ENCODE results near the gene CTTNBP2. TPM values are rescaled to one million over a fixed set of nuclear protein-coding genes. Genes with fewer than 3 reads are reported as not detected.

CTTNBP2 gene
- polyA plus RNA-seq, 3 donors: 29.6 to 34.5 (median 30.6) TPM

DNA sequence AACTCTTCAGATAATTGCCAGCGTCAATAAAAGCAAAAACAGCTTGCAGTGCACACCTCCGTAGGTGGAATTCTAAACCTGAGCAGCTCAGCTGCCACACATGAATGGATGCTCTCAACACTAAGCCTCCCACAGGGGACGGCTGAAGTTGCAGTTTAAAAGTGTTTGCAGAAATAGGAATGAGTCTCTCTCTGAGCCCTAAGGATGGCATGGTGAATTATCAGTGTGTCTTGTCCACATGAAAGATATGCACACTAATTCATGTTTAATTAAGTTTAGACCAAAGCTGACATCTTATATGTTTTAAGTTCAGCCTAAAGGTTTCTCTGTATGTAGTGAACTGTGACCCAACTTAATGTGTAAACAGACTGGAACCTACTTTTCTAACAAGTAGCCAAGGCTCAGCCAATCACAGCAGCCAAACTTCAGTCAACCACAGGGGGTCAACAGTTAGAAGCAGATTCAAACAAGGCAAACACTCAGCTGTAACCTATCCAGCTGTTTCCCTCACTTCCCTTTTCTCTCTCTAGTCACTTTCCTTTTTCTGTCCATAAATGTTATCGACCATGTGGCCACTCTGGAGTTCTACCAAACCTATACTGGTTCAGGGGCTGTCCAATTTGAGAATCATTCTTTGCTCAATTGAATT lies 38.1 kb downstream of the CTTNBP2 start:
- DNase-seq (ENCODE audit: extremely low read depth in 1 of 11, low read depth in 9 of 11, low spot score in 4 of 11): peak in 10 of 11 donors; percentile 16 to 57 (median 34)

DNA sequence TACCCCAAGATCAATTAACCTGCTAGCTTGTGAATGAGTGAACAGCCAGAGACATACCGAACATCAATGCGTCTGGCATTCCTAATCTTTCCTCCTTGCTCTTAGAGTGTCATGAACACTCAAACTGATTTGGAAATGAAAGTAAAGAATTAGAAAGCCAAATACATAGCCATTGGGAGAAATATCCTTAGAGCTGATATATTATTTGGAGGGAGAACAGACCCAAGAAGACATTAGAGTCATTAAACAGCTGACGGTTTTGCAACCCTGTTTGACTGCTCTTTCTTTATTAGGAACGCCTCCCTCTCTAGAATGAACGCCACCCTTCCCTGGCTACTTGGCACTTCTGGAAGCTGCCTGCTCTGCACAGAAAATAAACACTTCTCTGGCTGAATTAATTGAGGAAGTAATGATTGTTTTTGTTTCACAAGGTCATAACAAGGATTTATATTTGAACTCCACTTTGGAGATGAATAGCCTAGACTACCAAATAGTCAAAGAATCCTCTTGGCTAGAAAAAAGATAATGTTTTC lies 42.8 kb downstream of the CTTNBP2 start:
- no peak for DNase-seq (ENCODE audit: extremely low read depth in 1 of 11, low read depth in 9 of 11, low spot score in 4 of 11)

- no peak for DNase-seq (ENCODE audit: extremely low read depth in 1 of 11, low read depth in 9 of 11, low spot score in 4 of 11)
Observed at GRCh38 chr7:117829450-117830117, 43.7 kb downstream of the CTTNBP2 start.

- DNase-seq (ENCODE audit: extremely low read depth in 1 of 11, low read depth in 9 of 11, low spot score in 4 of 11): no peak
Observed at GRCh38 chr7:117828825-117829224, 44.4 kb downstream of the CTTNBP2 start.

GRCh38 chr7:117827862-117828261 lies 45.4 kb downstream of the CTTNBP2 start:
- DNase-seq (ENCODE audit: extremely low read depth in 1 of 11, low read depth in 9 of 11, low spot score in 4 of 11): peak in 1 of 11 donors; percentile 24

- DNase-seq (ENCODE audit: extremely low read depth in 1 of 11, low read depth in 9 of 11, low spot score in 4 of 11): no peak
Observed at GRCh38 chr7:117825132-117825531, 48.1 kb downstream of the CTTNBP2 start.

- DNase-seq (ENCODE audit: extremely low read depth in 1 of 11, low read depth in 9 of 11, low spot score in 4 of 11): no peak
Observed at GRCh38 chr7:117824592-117824991, 48.6 kb downstream of the CTTNBP2 start.

GRCh38 chr7:117819558-117819957 lies 53.7 kb downstream of the CTTNBP2 start:
- no peak for DNase-seq (ENCODE audit: extremely low read depth in 1 of 11, low read depth in 9 of 11, low spot score in 4 of 11)

- DNase-seq (ENCODE audit: extremely low read depth in 1 of 11, low read depth in 9 of 11, low spot score in 4 of 11): no peak
Observed at GRCh38 chr7:117818232-117818631, 55.0 kb downstream of the CTTNBP2 start.

DNA sequence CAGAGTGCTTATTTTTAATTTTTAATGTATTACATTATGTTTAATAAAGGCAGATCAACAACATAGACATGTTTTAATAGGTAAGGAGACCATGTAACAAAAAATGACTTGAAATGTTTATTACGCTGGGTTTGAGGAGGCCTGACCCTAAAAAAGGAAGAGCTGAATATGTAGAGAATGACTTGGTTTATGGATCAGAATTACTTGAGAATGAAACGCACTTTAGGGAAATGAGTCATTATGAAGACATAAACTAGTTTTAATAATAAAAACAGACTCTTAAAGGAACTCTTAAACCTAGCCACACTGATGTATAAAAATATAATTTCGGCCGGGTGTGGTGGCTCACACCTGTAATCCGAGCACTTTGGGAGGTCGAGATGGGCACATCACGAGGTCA lies 56.5 kb downstream of the CTTNBP2 start:
- no peak for DNase-seq (ENCODE audit: extremely low read depth in 1 of 11, low read depth in 9 of 11, low spot score in 4 of 11)

DNA sequence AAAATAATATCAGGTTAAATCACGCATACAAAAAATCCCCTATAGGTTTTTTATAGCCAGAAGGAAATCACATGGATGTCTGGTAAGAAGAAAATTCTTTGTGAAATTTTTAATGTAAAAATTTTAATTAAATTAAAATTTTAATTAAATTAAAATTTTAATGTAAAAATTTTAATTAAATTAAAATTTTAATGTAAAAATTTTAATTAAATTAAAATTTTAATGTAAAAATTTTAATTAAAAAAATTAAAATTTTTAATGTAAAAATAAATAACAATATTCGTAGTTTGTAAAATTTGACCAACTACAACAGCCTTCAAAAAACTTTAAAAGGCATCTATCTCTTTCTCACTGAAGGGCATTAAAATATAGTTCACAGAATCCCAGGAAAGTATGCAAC lies 61.5 kb downstream of the CTTNBP2 start:
- DNase-seq (ENCODE audit: extremely low read depth in 1 of 11, low read depth in 9 of 11, low spot score in 4 of 11): no peak

- no peak for DNase-seq (ENCODE audit: extremely low read depth in 1 of 11, low read depth in 9 of 11, low spot score in 4 of 11)
Observed at GRCh38 chr7:117810642-117811512, 62.4 kb downstream of the CTTNBP2 start.

GRCh38 chr7:117809958-117810357 lies 63.3 kb downstream of the CTTNBP2 start:
- no peak for DNase-seq (ENCODE audit: extremely low read depth in 1 of 11, low read depth in 9 of 11, low spot score in 4 of 11)

DNA sequence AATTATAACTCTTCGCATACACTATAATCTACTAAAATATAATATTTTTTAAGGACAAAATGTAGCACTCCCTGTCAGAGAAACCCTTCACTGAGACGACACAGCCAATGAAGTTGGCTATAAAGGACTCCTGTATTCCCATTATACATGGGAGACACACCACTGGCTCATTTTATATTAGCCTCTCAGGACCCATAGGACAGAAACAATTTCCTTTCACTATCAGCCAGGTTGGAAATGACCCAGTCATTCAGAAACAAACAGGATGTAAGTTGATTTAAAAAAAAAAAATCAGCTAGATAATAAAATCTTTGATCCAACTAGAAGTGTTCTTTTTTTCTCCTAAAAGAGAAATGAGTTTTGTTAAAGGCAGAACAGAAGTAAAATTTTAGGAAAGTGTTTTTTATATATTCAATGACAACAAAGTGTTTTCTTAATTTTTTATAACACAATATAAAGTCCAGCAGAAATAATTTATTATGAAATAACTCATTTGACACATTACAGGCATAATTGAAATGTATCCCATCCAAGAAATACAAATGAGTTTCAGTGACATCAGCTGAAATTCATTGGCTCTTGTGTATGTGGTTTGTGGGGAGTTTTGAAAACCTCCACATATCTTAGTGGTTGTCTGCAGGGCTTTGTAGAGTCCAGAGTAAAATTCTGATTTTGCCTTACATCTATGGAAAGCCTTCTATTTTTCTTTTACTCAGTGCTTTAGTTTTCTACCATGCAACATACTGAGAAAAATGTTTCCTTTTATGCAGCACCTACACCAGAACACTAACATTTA lies 64.1 kb downstream of the CTTNBP2 start:
- DNase-seq (ENCODE audit: extremely low read depth in 1 of 11, low read depth in 9 of 11, low spot score in 4 of 11): no peak

- no peak for DNase-seq (ENCODE audit: extremely low read depth in 1 of 11, low read depth in 9 of 11, low spot score in 4 of 11)
Observed at GRCh38 chr7:117808341-117808757, 64.9 kb downstream of the CTTNBP2 start.

- no peak for DNase-seq (ENCODE audit: extremely low read depth in 1 of 11, low read depth in 9 of 11, low spot score in 4 of 11)
Observed at GRCh38 chr7:117807676-117808075, 65.6 kb downstream of the CTTNBP2 start.

- no peak for DNase-seq (ENCODE audit: extremely low read depth in 1 of 11, low read depth in 9 of 11, low spot score in 4 of 11)
Observed at GRCh38 chr7:117806011-117806410, 67.2 kb downstream of the CTTNBP2 start.

GRCh38 chr7:117805241-117805640 lies 68.0 kb downstream of the CTTNBP2 start:
- DNase-seq (ENCODE audit: extremely low read depth in 1 of 11, low read depth in 9 of 11, low spot score in 4 of 11): no peak

DNA sequence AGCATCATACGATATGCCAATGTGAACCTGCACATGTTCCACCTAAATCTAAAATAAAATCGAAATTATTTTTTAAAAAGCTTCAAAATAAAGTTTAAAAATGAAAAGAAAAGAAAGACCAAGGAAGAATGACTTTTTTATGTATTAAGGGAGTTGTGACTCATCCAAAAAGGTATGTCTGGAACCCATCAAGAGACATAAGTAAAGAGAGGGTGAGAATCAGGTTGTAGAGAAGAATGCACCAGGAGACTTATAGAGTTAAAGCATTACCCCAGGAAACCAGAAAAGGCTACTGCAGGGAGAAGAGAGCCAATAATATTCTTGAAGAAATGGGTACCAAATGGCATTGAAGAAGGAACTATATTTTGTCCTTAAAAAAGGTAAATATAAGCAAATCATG lies 69.8 kb downstream of the CTTNBP2 start:
- DNase-seq (ENCODE audit: extremely low read depth in 1 of 11, low read depth in 9 of 11, low spot score in 4 of 11): no peak
